GM12878 (cell line): ENCODE data around the gene RUSC1. TPM values are rescaled to one million over a fixed set of nuclear protein-coding genes. Genes with fewer than 3 reads are reported as not detected.

ENCODE experiments used
- ATAC-seq: fragments of 200-7000 bp; cut with Tn5 transposase; 3 replicates; pipeline ENCODE4 v1.9.1; 2020; ENCODE audit warnings: mild to moderate bottlenecking, moderate library complexity
- BruUV-seq: library from RNA; stranded (reverse); fragments of 400-500 nt; replicated peaks from 2 replicates; lab custom pipeline; 2021; lab: Mats Ljungman, UMichigan
- CTCF ChIA-PET: fragments of 300-600 bp; sonication (Branson Sonifier 250); formaldehyde crosslinking; extraction: SDS; loops from one replicate; lab custom pipeline; 2021; ENCODE audit warnings: inconsistent platforms; lab: Yijun Ruan, JAX
- POLR2A ChIA-PET: fragments of 350-600 bp; formaldehyde crosslinking; extraction: SDS; loops from one replicate; lab custom pipeline; 2021; ENCODE audit warnings: inconsistent platforms; lab: Charles Lee
- RAD21 ChIA-PET: fragments of 300-600 bp; sonication (Branson Sonifier 250); formaldehyde crosslinking; loops from one replicate; lab custom pipeline; 2023; ENCODE audit warnings: antibody characterized with exemption; ENCODE audit not compliant: unreplicated experiment; lab: Charles Lee
- SMC1A ChIA-PET: fragments of 300-600 bp; sonication (Branson Sonifier 250); formaldehyde crosslinking; loops from one replicate; lab custom pipeline; 2023; ENCODE audit not compliant: unreplicated experiment, uncharacterized antibody; lab: Charles Lee
- DNase-seq: peaks from one replicate; pipeline ENCODE4 v3.0.0-alpha.2; 2011; ENCODE audit warnings: low read depth, low spot score
- FAIRE-seq: peaks from 3 replicates; lab custom pipeline; 2011; peaks lifted over from hg19 to GRCh38; lab: Jason Lieb, UNC
- H2AFZ ChIP-seq: 2 replicates; pipeline ENCODE4 v1.6.0; 2011; ENCODE audit warnings: low read depth, low read length, control low read depth; ENCODE audit not compliant: control insufficient read depth
- H3K27ac ChIP-seq: 2 replicates; pipeline ENCODE4 v1.5.1; 2011; ENCODE audit warnings: control low read depth; ENCODE audit not compliant: control insufficient read depth, insufficient read depth
- H3K27me3 ChIP-seq, 2 experiments: replicated peaks in 1 of 2; 2 replicates each; pipeline versions ENCODE4 v1.6.0 to v1.6.1; 2011; ENCODE audit warnings: low read length in 1 of 2; ENCODE audit not compliant: control insufficient read depth in 2 of 2, insufficient read depth in 2 of 2
- H3K36me3 ChIP-seq, 2 experiments: 2 replicates each; pipeline ENCODE4 v1.5.1; 2011; ENCODE audit warnings: low read length in 1 of 2; ENCODE audit not compliant: control insufficient read depth in 2 of 2, insufficient read depth in 2 of 2
- H3K4me1 ChIP-seq: 2 replicates; pipeline ENCODE4 v1.6.1; 2011; ENCODE audit warnings: mild to moderate bottlenecking, low read length, moderate library complexity, mixed read lengths; ENCODE audit not compliant: control insufficient read depth, insufficient read depth
- H3K4me2 ChIP-seq: 2 replicates; pipeline ENCODE4 v1.6.0; 2011; ENCODE audit warnings: control low read depth; ENCODE audit not compliant: control insufficient read depth, insufficient read depth
- H3K4me3 ChIP-seq: fragments of 200-600 bp; sonication (generic); 2 replicates; pipeline ENCODE4 v1.5.1; 2016
- H3K79me2 ChIP-seq: 2 replicates; pipeline ENCODE4 v1.6.0; 2011; ENCODE audit warnings: low read length; ENCODE audit not compliant: control insufficient read depth, insufficient read depth
- H3K9ac ChIP-seq: 2 replicates; pipeline ENCODE4 v1.8.0; 2011; ENCODE audit warnings: low read length, control low read depth, mixed read lengths; ENCODE audit not compliant: control insufficient read depth, insufficient read depth
- H3K9me3 ChIP-seq: replicated peaks from 3 replicates; pipeline ENCODE4 v1.5.1; 2011; ENCODE audit warnings: mild to moderate bottlenecking, low read length; ENCODE audit not compliant: control insufficient read depth, insufficient read depth
- H4K20me1 ChIP-seq: 2 replicates; pipeline ENCODE4 v1.6.0; 2011; ENCODE audit not compliant: control insufficient read depth, insufficient read depth
- CREB1 ChIP-seq: IDR thresholded peaks from 2 replicates; pipeline ENCODE4 v1.6.1; 2012; ENCODE audit warnings: low read depth, mild to moderate bottlenecking, inconsistent platforms
- MLLT1 ChIP-seq: fragments of 450-650 bp; IDR thresholded peaks from 2 replicates; pipeline ENCODE4 v1.6.1; 2016; ENCODE audit warnings: mild to moderate bottlenecking
- SREBF1 ChIP-seq: IDR thresholded peaks from 2 replicates; pipeline ENCODE4 v1.6.1; 2012; ENCODE audit warnings: mild to moderate bottlenecking, low read length
- TARDBP ChIP-seq: IDR thresholded peaks from 2 replicates; pipeline ENCODE4 v1.6.1; 2016; ENCODE audit warnings: borderline replicate concordance
- ZNF207 ChIP-seq: fragments of 450-650 bp; IDR thresholded peaks from 2 replicates; pipeline ENCODE4 v1.6.1; 2014; ENCODE audit warnings: antibody characterized with exemption, mild to moderate bottlenecking, borderline replicate concordance
- WGBS: methylation state at CpG from one replicate; pipeline ENCODE4 v1.1.6; 2016; ENCODE audit warnings: low lambda C conversion rate; ENCODE audit not compliant: insufficient replicate concordance, insufficient coverage; ENCODE audit errors: missing lambda C conversion rate; 5-methylcytosine and 5-hydroxymethylcytosine counted together
- in situ Hi-C: fragments of 300-500 bp; cut with MboI; formaldehyde crosslinking; loops from 9 replicates; pipeline ENCODE4 v1.14.3; 2018; ENCODE audit warnings: mixed read lengths
- intact Hi-C: fragments of 100-400 bp; cut with micrococcal nuclease; formaldehyde crosslinking; loops from one replicate; pipeline ENCODE4 v1.14.2; 2022; ENCODE audit not compliant: unreplicated experiment
- polyA plus RNA-seq, 11 experiments: library from polyadenylated mRNA; depleted of rRNA in 4 of 11; unstranded in 6 of 11; stranded (reverse) in 5 of 11; fragments of >200 nt; fragmentation: Nextera tagmentation in 4 of 11; fragmentation: Illumina TruSeq in 1 of 11; extraction: Ambion mirVana in 4 of 11; extraction: Trizol in 1 of 11; gene quantifications; 1 replicate in 1 of 11; 2 replicates in 10 of 11; pipeline versions ENCODE4 v1.2.1 to v1.2.3, GENCODE V29; 2011 to 2016; ENCODE audit warnings: inconsistent platforms in 2 of 11, missing spikeins in 2 of 11, low read depth in 1 of 11
- total RNA-seq, 4 experiments: library from RNA; depleted of rRNA in 3 of 4; stranded (reverse); fragments of >200 nt in 3 of 4; fragmentation: Illumina TruSeq in 1 of 4; extraction: Trizol in 1 of 4; gene quantifications; 2 replicates each; pipeline versions ENCODE4 v1.2.1 to v1.2.3, GENCODE V29; 2013 to 2021
- TF ChIP-seq, protein P1 (sequence below): fragments of 450-650 bp; IDR thresholded peaks from 2 replicates; pipeline ENCODE4 v1.6.1; 2017; ENCODE audit warnings: mild to moderate bottlenecking

RUSC1 gene
- total and polyA plus RNA-seq, 10 of the 15 experiments (the other 5 are each of a cell fraction or from before 2014, with no cell fraction given) = 1.1 to 23.7 (median 12.3) TPM

DNA sequence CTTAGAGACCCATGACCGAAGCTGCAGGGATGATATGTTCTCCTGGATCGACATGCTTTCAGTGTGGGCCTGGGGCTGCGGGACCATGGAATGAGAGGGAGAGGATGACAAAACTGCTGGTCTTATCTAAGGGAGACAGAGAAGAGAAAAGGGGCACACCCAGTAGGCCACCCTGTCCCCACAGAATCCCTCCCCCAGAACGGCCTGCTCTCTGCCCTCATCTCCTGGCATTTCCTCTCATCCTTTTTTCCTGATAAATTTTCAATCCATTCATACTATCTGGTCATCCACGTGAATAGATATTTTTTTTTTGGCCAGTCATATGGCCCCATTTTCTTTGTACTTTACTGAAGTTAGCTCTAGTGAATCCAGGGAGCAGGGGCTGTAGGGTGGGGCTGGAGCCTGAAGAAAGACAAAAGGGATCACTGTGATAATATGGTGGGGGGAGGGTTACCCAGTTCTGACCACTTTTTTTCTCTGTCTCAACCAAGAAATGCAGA is 19.3 kb upstream of the RUSC1 start, which contains the start of gene PKLR:
PKLR (minus strand) TSS at position 97 of the 500 bp plus-strand sequence; CDS start at position 54, 43 bp downstream.
- Histone ChIP-seq H3K9ac (no peak within 1 kb of the TSS), H3K27me3 (no peaks in the 10 kb centered on the region), H3K4me2 (no peak within 1 kb of the TSS), H3K79me2 (no peaks in the 10 kb centered on the region), H2AFZ (no peak within 1 kb of the TSS), H3K9me3 (no peaks in the 10 kb centered on the region), H3K4me3 (no peak within 1 kb of the TSS), H3K4me1 (peaks cover 3% of the 10 kb centered on the region; the same call in 1 of the 2 replicates), H3K27ac (no peak within 1 kb of the TSS), H3K36me3 (no peaks in the 10 kb centered on the region), H4K20me1 (no peaks in the 10 kb centered on the region)
- CTCF ChIA-PET = interaction anchor here (2.3 kb wide), 1 partner anchor 51 kb away, joined by 9 read pairs; no protein-coding TSS in a partner anchor
- no peak for FAIRE-seq
- 50% methylated on average over 5 of the region's 5 CpGs for WGBS
- POLR2A ChIA-PET = interaction anchor here (0.6 kb wide), 1 partner anchor 300 kb away, joined by 3 read pairs; no protein-coding TSS in a partner anchor
- SMC1A ChIA-PET = interaction anchor here (0.7 to 1.4 kb wide), 2 partner anchors 21 to 240 kb away, joined by 3 read pairs; no protein-coding TSS in a partner anchor
- TF ChIP-seq CREB1 (no peak), ZNF207 (no peak), TARDBP (no peak)
- intact Hi-C loops = no loop called here
- BruUV-seq = no TSS peak
- RAD21 ChIA-PET = interaction anchor here (0.8 kb wide), 1 partner anchor 50 kb away, joined by 3 read pairs; no protein-coding TSS in a partner anchor
- no peak for ATAC-seq
- no peak for DNase-seq
- in situ Hi-C loops = no loop called here

GRCh38 chr1:155304558-155305063 is 16.1 kb upstream of the RUSC1 start:
- no peak overlapping the region for H3K4me2 ChIP-seq
- DNase-seq = no peak
- H3K79me2 ChIP-seq = peaks cover 10% of the 10 kb centered on the region
- no TSS peak for BruUV-seq
- no peaks in the 10 kb centered on the region for H3K27me3 ChIP-seq
- no peak overlapping the region for H2AFZ ChIP-seq
- in situ Hi-C loops = no loop called here
- RAD21 ChIA-PET = interaction anchor here (1.1 to 4.8 kb wide), 5 partner anchors 18 to 80 kb away, joined by 3 to 44 read pairs (median 4); partner anchors contain the start of gene CLK2
- peaks cover 3% of the 10 kb centered on the region; the same call in 1 of the 2 replicates for H3K4me1 ChIP-seq
- TF ChIP-seq, protein P1, sequence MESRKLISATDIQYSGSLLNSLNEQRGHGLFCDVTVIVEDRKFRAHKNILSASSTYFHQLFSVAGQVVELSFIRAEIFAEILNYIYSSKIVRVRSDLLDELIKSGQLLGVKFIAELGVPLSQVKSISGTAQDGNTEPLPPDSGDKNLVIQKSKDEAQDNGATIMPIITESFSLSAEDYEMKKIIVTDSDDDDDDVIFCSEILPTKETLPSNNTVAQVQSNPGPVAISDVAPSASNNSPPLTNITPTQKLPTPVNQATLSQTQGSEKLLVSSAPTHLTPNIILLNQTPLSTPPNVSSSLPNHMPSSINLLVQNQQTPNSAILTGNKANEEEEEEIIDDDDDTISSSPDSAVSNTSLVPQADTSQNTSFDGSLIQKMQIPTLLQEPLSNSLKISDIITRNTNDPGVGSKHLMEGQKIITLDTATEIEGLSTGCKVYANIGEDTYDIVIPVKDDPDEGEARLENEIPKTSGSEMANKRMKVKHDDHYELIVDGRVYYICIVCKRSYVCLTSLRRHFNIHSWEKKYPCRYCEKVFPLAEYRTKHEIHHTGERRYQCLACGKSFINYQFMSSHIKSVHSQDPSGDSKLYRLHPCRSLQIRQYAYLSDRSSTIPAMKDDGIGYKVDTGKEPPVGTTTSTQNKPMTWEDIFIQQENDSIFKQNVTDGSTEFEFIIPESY = peak; percentile 84
- peak; percentile 97 for TF ChIP-seq MLLT1
- TF ChIP-seq SREBF1 = no peak
- TF ChIP-seq, all 136 proteins: peak for 2
- ChIA-PET CTCF (interaction anchor here (0.6 to 5.3 kb wide), 7 partner anchors 12 to 151 kb away, joined by 3 to 74 read pairs (median 4); partner anchors contain the start of genes HCN3 and RUSC1), SMC1A (interaction anchor here (0.6 to 5.8 kb wide), 4 partner anchors 14 to 63 kb away, joined by 3 to 44 read pairs (median 4); partner anchors contain the start of gene CLK2), POLR2A (interaction anchor here (0.6 to 4.4 kb wide), 11 partner anchors 8 to 501 kb away, joined by 3 to 41 read pairs (median 4); partner anchors contain the start of gene CLK2)
- H3K9me3 ChIP-seq = no peaks in the 10 kb centered on the region
- intact Hi-C loops = no loop called here
- H3K36me3 ChIP-seq = no peaks in the 10 kb centered on the region
- 77% methylated on average over 11 of the region's 11 CpGs for WGBS
- H3K9ac ChIP-seq = no peak overlapping the region
- H3K27ac ChIP-seq = no peak overlapping the region
- H4K20me1 ChIP-seq = no peaks in the 10 kb centered on the region
- ATAC-seq = no peak
- no peak overlapping the region for H3K4me3 ChIP-seq
- no peak for FAIRE-seq
